Spleen (tissue), 7 donors: ENCODE results near the gene PAPPA2.

Source experiments
- CTCF ChIP-seq, 11 experiments: fragments of 200-600 bp in 7 of 11; fragments of 450-650 bp in 4 of 11; sonication (generic) in 4 of 11; IDR thresholded peaks in 8 of 11; conservative IDR thresholded peaks in 3 of 11; 1 replicate in 7 of 11; 2 replicates in 4 of 11; pipeline versions ENCODE4 v1.4.0 to v1.8.0; 2016 to 2021; ENCODE audit warnings: antibody characterized with exemption in 11 of 11, inconsistent platforms in 4 of 11, mild to moderate bottlenecking in 1 of 11
- POLR2AphosphoS5 ChIP-seq, 3 donors: sonication (generic); formaldehyde crosslinking; IDR thresholded peaks; one replicate each; pipeline ENCODE4 v1.5.1; 2017; ENCODE audit warnings: antibody characterized with exemption in 3 of 3
- donor health status: DM: no; HTN: no; CAD: no; lungs with moderate emphysema.
- donor health status: DM: no; HTN: no; CAD: no.
- donor health status: DM: no; HTN: no; CAD: no.

- TF ChIP-seq POLR2AphosphoS5 (IDR thresholded peaks at IDR 0.05) (no peak), CTCF (IDR thresholded peaks at IDR 0.05 in 8 of 11, conservative IDR thresholded peaks at IDR 0.05 in 3 of 11) (no peak)
These were observed 18.7 kb upstream of the PAPPA2 start for GRCh38 chr1:176444286-176444685.
